ENCODE measurements around the gene ADCY4.

GRCh38 chr14:24355009-24355408, 20.1 kb upstream of the ADCY4 start:
- TF ChIP-seq CTCF (IDR thresholded peaks at IDR 0.05) (no peak), POLR2A (IDR thresholded peaks at IDR 0.05) (no peak)

All from testis (tissue), 2 donors.